H9 (cell line): ENCODE measurements around the gene RNF212. TPM values are rescaled to one million over a fixed set of nuclear protein-coding genes. Genes with fewer than 3 reads are reported as not detected.

ENCODE experiments used
- DNase-seq: peaks from one replicate; pipeline ENCODE4 v3.0.0-alpha.2; 2017
- H2AFZ ChIP-seq: one replicate; pipeline ENCODE4 v1.6.1; 2013; ENCODE audit warnings: mild to moderate bottlenecking, low read length, control low read depth, moderate library complexity
- H2AK5ac ChIP-seq: 2 replicates; pipeline ENCODE4 v1.6.1; 2013; ENCODE audit warnings: low read length, control low read depth, mixed read lengths; ENCODE audit not compliant: insufficient read length
- H2BK120ac ChIP-seq: one replicate; pipeline ENCODE4 v1.6.1; 2013; ENCODE audit warnings: low read depth, mild to moderate bottlenecking, low read length, control low read depth, inconsistent platforms; ENCODE audit not compliant: poor library complexity, severe bottlenecking
- H2BK12ac ChIP-seq: 2 replicates; pipeline ENCODE4 v1.6.1; 2013; ENCODE audit warnings: low read length, control low read depth, mixed read lengths, low read depth; ENCODE audit not compliant: insufficient read length
- H2BK15ac ChIP-seq: 2 replicates; pipeline ENCODE4 v1.6.1; 2013; ENCODE audit warnings: low read depth, low read length, control low read depth
- H2BK20ac ChIP-seq: one replicate; pipeline ENCODE4 v1.6.1; 2013; ENCODE audit warnings: low read depth, mild to moderate bottlenecking, low read length, control low read depth, inconsistent platforms; ENCODE audit not compliant: poor library complexity, severe bottlenecking
- H2BK5ac ChIP-seq: 2 replicates; pipeline ENCODE4 v1.6.1; 2013; ENCODE audit warnings: low read length, control low read depth, mixed read lengths; ENCODE audit not compliant: insufficient read length
- H3K14ac ChIP-seq: 2 replicates; pipeline ENCODE4 v1.6.1; 2013; ENCODE audit warnings: low read length, control low read depth; ENCODE audit not compliant: insufficient read depth
- H3K18ac ChIP-seq: 2 replicates; pipeline ENCODE4 v1.6.1; 2013; ENCODE audit warnings: low read depth, mild to moderate bottlenecking, mixed read lengths, low read length, control low read depth; ENCODE audit not compliant: insufficient read length
- H3K23ac ChIP-seq: 2 replicates; pipeline ENCODE4 v1.6.1; 2013; ENCODE audit warnings: low read length, control low read depth, mixed read lengths, low read depth; ENCODE audit not compliant: insufficient read length
- H3K23me2 ChIP-seq: 2 replicates; pipeline ENCODE4 v1.6.1; 2013; ENCODE audit warnings: low read depth, mild to moderate bottlenecking, mixed read lengths, low read length, control low read depth; ENCODE audit not compliant: insufficient read length, poor library complexity, severe bottlenecking
- H3K27ac ChIP-seq: 2 replicates; pipeline ENCODE4 v1.5.1; 2013; ENCODE audit warnings: low read length, control low read depth, mixed read lengths, low read depth; ENCODE audit not compliant: insufficient read length
- H3K27me3 ChIP-seq: 2 replicates; pipeline ENCODE4 v1.6.1; 2013; ENCODE audit warnings: low read length, control low read depth, inconsistent platforms; ENCODE audit not compliant: insufficient read depth
- H3K4ac ChIP-seq: 2 replicates; pipeline ENCODE4 v1.6.1; 2013; ENCODE audit warnings: low read depth, mild to moderate bottlenecking, control low read depth, inconsistent platforms, low read length, moderate library complexity
- H3K4me1 ChIP-seq: 2 replicates; pipeline ENCODE4 v1.6.1; 2013; ENCODE audit warnings: low read length, control low read depth, inconsistent platforms; ENCODE audit not compliant: insufficient read depth
- H3K4me2 ChIP-seq: 2 replicates; pipeline ENCODE4 v1.6.1; 2013; ENCODE audit warnings: low read length, control low read depth, mixed read lengths; ENCODE audit not compliant: insufficient read length, insufficient read depth
- H3K56ac ChIP-seq: 2 replicates; pipeline ENCODE4 v1.6.1; 2013; ENCODE audit warnings: low read depth, mild to moderate bottlenecking, mixed read lengths, low read length, control low read depth; ENCODE audit not compliant: insufficient read length
- H3K79me1 ChIP-seq: 2 replicates; pipeline ENCODE4 v1.6.1; 2013; ENCODE audit warnings: low read depth, mild to moderate bottlenecking, moderate library complexity, low read length, control low read depth, inconsistent platforms; ENCODE audit not compliant: insufficient read depth, poor library complexity, severe bottlenecking
- H3K79me2 ChIP-seq: 2 replicates; pipeline ENCODE4 v1.6.1; 2013; ENCODE audit warnings: low read length, control low read depth, inconsistent platforms; ENCODE audit not compliant: insufficient read depth
- H3K9ac ChIP-seq: 2 replicates; pipeline ENCODE4 v1.6.1; 2013; ENCODE audit warnings: low read length, control low read depth, mixed read lengths; ENCODE audit not compliant: insufficient read length; ENCODE audit errors: extremely low read depth
- H3K9me3 ChIP-seq: one replicate; pipeline ENCODE4 v1.6.1; 2013; ENCODE audit warnings: low read depth, low read length, inconsistent platforms; ENCODE audit not compliant: control insufficient read depth
- H3T11ph ChIP-seq: one replicate; pipeline ENCODE4 v1.6.1; 2013; ENCODE audit warnings: mild to moderate bottlenecking, low read length, control low read depth, inconsistent platforms
- H4K20me1 ChIP-seq: one replicate; pipeline ENCODE4 v1.6.1; 2013; ENCODE audit not compliant: control insufficient read depth, insufficient read length, insufficient read depth
- H4K5ac ChIP-seq: 2 replicates; pipeline ENCODE4 v1.6.1; 2013; ENCODE audit warnings: low read depth, mild to moderate bottlenecking, mixed read lengths, low read length, control low read depth; ENCODE audit not compliant: insufficient read length
- H4K8ac ChIP-seq: replicated peaks from 2 replicates; pipeline ENCODE4 v1.6.1; 2013; ENCODE audit warnings: low read length, control low read depth, mixed read lengths, low read depth; ENCODE audit not compliant: insufficient read length
- H4K91ac ChIP-seq: 2 replicates; pipeline ENCODE4 v1.6.1; 2013; ENCODE audit warnings: low read depth, mild to moderate bottlenecking, moderate library complexity, mixed read lengths, low read length, control low read depth; ENCODE audit not compliant: insufficient read length
- H3K27ac Mint-ChIP-seq, 3 experiments: 2 replicates in 2 of 3; 3 replicates in 1 of 3; pipeline ENCODE4 v1.8.0; 2020 to 2021; ENCODE audit warnings: mixed read lengths in 3 of 3, mild to moderate bottlenecking in 1 of 3, moderate library complexity in 1 of 3
- H3K27me3 Mint-ChIP-seq: 2 replicates; pipeline ENCODE4 v1.8.0; 2021; ENCODE audit warnings: low read depth, mild to moderate bottlenecking, moderate library complexity, mixed read lengths
- H3K36me3 Mint-ChIP-seq, 3 experiments: 2 replicates in 2 of 3; 3 replicates in 1 of 3; pipeline ENCODE4 v1.8.0; 2020 to 2021; ENCODE audit warnings: low read depth in 3 of 3, mixed read lengths in 3 of 3; ENCODE audit not compliant: insufficient read depth in 1 of 3
- H3K4me1 Mint-ChIP-seq, 2 experiments: 2 replicates each; pipeline ENCODE4 v1.8.0; 2020; ENCODE audit warnings: mixed read lengths in 2 of 2
- H3K4me3 Mint-ChIP-seq, 2 experiments: 2 replicates in 1 of 2; 3 replicates in 1 of 2; pipeline ENCODE4 v1.8.0; 2020 to 2021; ENCODE audit warnings: mild to moderate bottlenecking in 2 of 2, mixed read lengths in 2 of 2, moderate library complexity in 1 of 2
- H3K9me3 Mint-ChIP-seq, 2 experiments: 2 replicates in 1 of 2; 3 replicates in 1 of 2; pipeline ENCODE4 v1.8.0; 2020; ENCODE audit warnings: mild to moderate bottlenecking in 2 of 2, mixed read lengths in 2 of 2, moderate library complexity in 1 of 2
- CTCF ChIP-seq: fragments of 200-600 bp; sonication (generic); conservative IDR thresholded peaks from 3 replicates; pipeline ENCODE4 v1.8.0; 2021; ENCODE audit warnings: antibody characterized with exemption, mild to moderate bottlenecking
- WGBS: extraction: QIAGEN DNeasy Blood & Tissue Kit; methylation state at CpG from one replicate; pipeline ENCODE4 v1.1.7; 2013; ENCODE audit warnings: missing lambda C conversion rate, low lambda C conversion rate, mixed read lengths; ENCODE audit not compliant: insufficient read length; ENCODE audit errors: extremely low coverage; 5-methylcytosine and 5-hydroxymethylcytosine counted together
- total RNA-seq: library from RNA; stranded (reverse); gene quantifications from 2 replicates; pipeline ENCODE4 v1.2.1, GENCODE V29; 2021

The RNF212 gene
- total RNA-seq, 1 experiment from 2014 or later: 3.0 TPM

- no peak overlapping the region for H4K5ac ChIP-seq
- H4K20me1 ChIP-seq: peaks cover 3% of the 10 kb centered on the region
- no peak overlapping the region for H2AFZ ChIP-seq
- H3K4me1 Mint-ChIP-seq: peaks cover 3 to 4% of the 10 kb centered on the region in 2 experiments
- no peak overlapping the region for H3K56ac ChIP-seq
- H2BK15ac ChIP-seq: no peak overlapping the region
- TF ChIP-seq CTCF: no peak
- peaks cover 5% of the 10 kb centered on the region for H3K9me3 ChIP-seq
- no peak overlapping the region; the same call in 1 of the 2 replicates for H3K14ac ChIP-seq
- no peak overlapping the region for H3T11ph ChIP-seq
- H3K4me3 Mint-ChIP-seq: no peak overlapping the region
- H4K8ac ChIP-seq: no peak overlapping the region
- no peaks in the 10 kb centered on the region for H3K79me2 ChIP-seq
- no peak for DNase-seq
- no peaks in the 10 kb centered on the region for H3K23me2 ChIP-seq
- no peak overlapping the region for H3K18ac ChIP-seq
- no CpG with 5 or more reads among the region's 11 CpGs for WGBS
- no peak overlapping the region for H3K4me2 ChIP-seq
- H4K91ac ChIP-seq: no peak overlapping the region
- H3K27me3 Mint-ChIP-seq: peaks cover 58% of the 10 kb centered on the region
- no peaks in the 10 kb centered on the region; a peak in 1 of 7 replicates for H3K36me3 Mint-ChIP-seq
- H2BK12ac ChIP-seq: no peak overlapping the region
- no peak overlapping the region for H3K23ac ChIP-seq
- H2BK120ac ChIP-seq: no peak overlapping the region
- no peaks in the 10 kb centered on the region for H3K27me3 ChIP-seq
- no peaks in the 10 kb centered on the region for H3K4me1 ChIP-seq
- no peaks in the 10 kb centered on the region for H3K79me1 ChIP-seq
- H3K9ac ChIP-seq: no peak overlapping the region
- H3K27ac ChIP-seq: no peak overlapping the region
- no peak overlapping the region for H3K4ac ChIP-seq
- no peak overlapping the region for H3K27ac Mint-ChIP-seq
- no peak overlapping the region for H2AK5ac ChIP-seq
- H3K9me3 Mint-ChIP-seq: peaks cover 3 to 8% of the 10 kb centered on the region in 2 experiments
- no peak overlapping the region for H2BK20ac ChIP-seq
- H2BK5ac ChIP-seq: no peak overlapping the region
These were observed 37.3 kb downstream of the RNF212 start for GRCh38 chr4:1075809-1076699.
